Endothelial cell (in vitro differentiated cells): Measurements from ENCODE around the gene SETX. TPM values are rescaled to one million over a fixed set of nuclear protein-coding genes. Genes with fewer than 3 reads are reported as not detected.

ENCODE experiments used
- DNase-seq: peaks from one replicate; pipeline ENCODE4 v3.0.0; 2021; ENCODE audit warnings: low spot score
- H3K27ac Mint-ChIP-seq: one replicate; pipeline ENCODE4 v1.8.0; 2021; ENCODE audit warnings: mixed read lengths, inconsistent platforms; ENCODE audit not compliant: unreplicated experiment
- H3K27me3 Mint-ChIP-seq: one replicate; pipeline ENCODE4 v1.8.0; 2021; ENCODE audit warnings: mild to moderate bottlenecking, moderate library complexity, mixed read lengths, inconsistent platforms; ENCODE audit not compliant: unreplicated experiment
- H3K36me3 Mint-ChIP-seq: one replicate; pipeline ENCODE4 v1.8.0; 2021; ENCODE audit warnings: mild to moderate bottlenecking, low read depth, mixed read lengths, inconsistent platforms; ENCODE audit not compliant: unreplicated experiment
- H3K4me1 Mint-ChIP-seq: one replicate; pipeline ENCODE4 v1.8.0; 2021; ENCODE audit warnings: mild to moderate bottlenecking, mixed read lengths, inconsistent platforms; ENCODE audit not compliant: unreplicated experiment
- H3K4me3 Mint-ChIP-seq: one replicate; pipeline ENCODE4 v1.8.0; 2021; ENCODE audit warnings: mild to moderate bottlenecking, mixed read lengths, inconsistent platforms; ENCODE audit not compliant: unreplicated experiment
- H3K9me3 Mint-ChIP-seq: one replicate; pipeline ENCODE4 v1.8.0; 2021; ENCODE audit warnings: mixed read lengths, inconsistent platforms; ENCODE audit not compliant: unreplicated experiment
- total RNA-seq: library from RNA; stranded (reverse); fragmentation: NEBNext Ultra II Directional; extraction: Animal tissue kit (Norgen Biotek cat#: 25700); gene quantifications from one replicate; pipeline ENCODE4 v1.2.1, GENCODE V29; 2021; ENCODE audit not compliant: unreplicated experiment
- TF ChIP-seq, protein P1 (sequence below): fragments of 200-600 bp; sonication (generic); IDR thresholded peaks from one replicate; pipeline ENCODE4 v1.5.0; 2021; ENCODE audit warnings: antibody characterized with exemption; ENCODE audit not compliant: unreplicated experiment

Gene SETX
- total RNA-seq, 1 donor from 2014 or later = 169 TPM

DNA sequence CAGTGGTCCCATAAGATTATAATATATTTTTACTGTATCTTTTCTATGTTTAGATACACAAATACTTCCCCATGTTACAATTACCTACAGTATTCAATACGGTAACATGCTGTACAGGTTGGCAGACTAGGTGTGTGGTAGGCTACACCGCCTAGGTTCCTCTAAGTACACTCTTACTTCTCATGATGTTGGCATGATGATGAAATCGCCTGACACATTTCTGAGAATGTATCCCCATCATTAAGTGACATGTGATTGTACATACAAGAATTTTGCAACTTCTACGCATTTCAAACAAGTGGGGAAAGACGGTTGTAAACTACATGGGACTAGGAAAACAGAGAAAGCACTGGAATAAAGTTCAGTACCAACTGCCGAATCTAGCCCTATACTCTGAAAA, 53.3 kb downstream of the SETX start:
- no peak for DNase-seq
- Mint-ChIP-seq H3K4me1 (peaks cover 23% of the 10 kb centered on the region), H3K27me3 (no peaks in the 10 kb centered on the region), H3K27ac (peak overlapping the region; percentile 42), H3K36me3 (peaks cover 58% of the 10 kb centered on the region), H3K9me3 (no peaks in the 10 kb centered on the region), H3K4me3 (no peak overlapping the region)
- TF ChIP-seq, protein P1, sequence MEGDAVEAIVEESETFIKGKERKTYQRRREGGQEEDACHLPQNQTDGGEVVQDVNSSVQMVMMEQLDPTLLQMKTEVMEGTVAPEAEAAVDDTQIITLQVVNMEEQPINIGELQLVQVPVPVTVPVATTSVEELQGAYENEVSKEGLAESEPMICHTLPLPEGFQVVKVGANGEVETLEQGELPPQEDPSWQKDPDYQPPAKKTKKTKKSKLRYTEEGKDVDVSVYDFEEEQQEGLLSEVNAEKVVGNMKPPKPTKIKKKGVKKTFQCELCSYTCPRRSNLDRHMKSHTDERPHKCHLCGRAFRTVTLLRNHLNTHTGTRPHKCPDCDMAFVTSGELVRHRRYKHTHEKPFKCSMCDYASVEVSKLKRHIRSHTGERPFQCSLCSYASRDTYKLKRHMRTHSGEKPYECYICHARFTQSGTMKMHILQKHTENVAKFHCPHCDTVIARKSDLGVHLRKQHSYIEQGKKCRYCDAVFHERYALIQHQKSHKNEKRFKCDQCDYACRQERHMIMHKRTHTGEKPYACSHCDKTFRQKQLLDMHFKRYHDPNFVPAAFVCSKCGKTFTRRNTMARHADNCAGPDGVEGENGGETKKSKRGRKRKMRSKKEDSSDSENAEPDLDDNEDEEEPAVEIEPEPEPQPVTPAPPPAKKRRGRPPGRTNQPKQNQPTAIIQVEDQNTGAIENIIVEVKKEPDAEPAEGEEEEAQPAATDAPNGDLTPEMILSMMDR = no peak

- Mint-ChIP-seq H3K4me1 (peaks cover 28% of the 10 kb centered on the region), H3K4me3 (peak overlapping the region; percentile 74), H3K36me3 (peaks cover 66% of the 10 kb centered on the region), H3K9me3 (no peaks in the 10 kb centered on the region), H3K27ac (peak overlapping the region; percentile 77), H3K27me3 (peaks cover 2% of the 10 kb centered on the region)
- no peak for DNase-seq
- TF ChIP-seq, protein P1 = no peak
These were observed 55.6 kb downstream of the SETX start for GRCh38 chr9:132299221-132299620.

GRCh38 chr9:132295181-132295580, 59.6 kb downstream of the SETX start:
- Mint-ChIP-seq H3K9me3 (no peaks in the 10 kb centered on the region), H3K27ac (no peak overlapping the region), H3K27me3 (peaks cover 2% of the 10 kb centered on the region), H3K4me1 (peaks cover 30% of the 10 kb centered on the region), H3K4me3 (peak overlapping the region; percentile 83), H3K36me3 (peaks cover 56% of the 10 kb centered on the region)
- DNase-seq = no peak
- TF ChIP-seq, protein P1 = no peak

DNA sequence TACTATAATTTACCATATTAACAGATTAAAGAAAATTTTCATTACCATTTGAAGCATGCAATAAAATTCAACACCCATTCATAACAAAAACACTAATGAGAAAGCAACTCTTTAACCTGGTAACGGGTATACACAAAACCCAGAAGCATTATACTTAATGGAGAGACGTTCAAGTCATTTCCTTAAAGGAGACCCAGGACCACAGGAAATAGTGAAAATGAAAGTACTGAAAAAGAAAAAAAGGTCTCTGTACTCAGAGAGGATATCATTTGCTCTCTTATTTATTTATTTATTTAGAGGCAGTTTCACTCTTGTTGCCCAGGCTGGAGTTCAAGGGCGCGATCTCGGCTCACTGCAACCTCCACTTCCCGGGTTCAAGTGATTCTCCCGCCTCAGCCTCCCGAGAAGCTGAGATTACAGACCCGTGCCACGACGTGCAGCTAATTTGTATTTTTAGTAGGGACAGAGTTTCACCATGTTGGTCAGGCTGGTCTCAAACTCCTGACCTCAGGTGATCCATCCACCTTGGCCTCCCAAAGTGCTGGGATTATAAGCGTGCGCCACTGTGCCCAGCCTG, 61.6 kb downstream of the SETX start:
- Mint-ChIP-seq H3K27me3 (peaks cover 2% of the 10 kb centered on the region), H3K9me3 (no peaks in the 10 kb centered on the region), H3K4me3 (no peak overlapping the region), H3K36me3 (peaks cover 47% of the 10 kb centered on the region), H3K4me1 (peaks cover 16% of the 10 kb centered on the region), H3K27ac (no peak overlapping the region)
- no peak for DNase-seq
- TF ChIP-seq, protein P1 = no peak

GRCh38 chr9:132288966-132289365, 65.8 kb downstream of the SETX start:
- no peaks in the 10 kb centered on the region for H3K9me3 Mint-ChIP-seq
- TF ChIP-seq, protein P1 = no peak
- no peak overlapping the region for H3K27ac Mint-ChIP-seq
- no peak for DNase-seq
- no peaks in the 10 kb centered on the region for H3K27me3 Mint-ChIP-seq
- H3K4me1 Mint-ChIP-seq = no peaks in the 10 kb centered on the region
- H3K36me3 Mint-ChIP-seq = peaks cover 27% of the 10 kb centered on the region
- H3K4me3 Mint-ChIP-seq = no peak overlapping the region
